ENCODE measurements around the gene CSRP1.

The CSRP1 gene

DNA sequence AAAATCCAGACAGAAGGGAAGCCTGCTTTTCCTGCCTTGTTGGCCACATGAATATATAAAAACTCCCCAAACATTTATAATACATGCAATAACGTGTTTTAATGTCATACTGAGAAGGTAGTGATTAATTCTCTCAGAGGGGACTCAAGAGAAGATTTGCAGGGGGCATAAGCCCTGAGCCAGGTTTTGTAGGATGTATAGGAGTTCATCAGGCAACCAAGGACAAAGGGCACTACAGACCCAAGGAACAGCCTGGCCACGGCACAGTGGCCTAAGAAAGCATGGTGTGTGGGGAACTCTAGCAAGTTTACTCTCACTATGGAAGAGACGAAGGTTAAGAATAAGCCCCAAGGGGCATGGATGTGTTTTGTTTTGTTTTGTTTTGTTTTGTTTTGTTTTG, 70.0 kb downstream of the CSRP1 start:
- TF ChIP-seq, protein P1, sequence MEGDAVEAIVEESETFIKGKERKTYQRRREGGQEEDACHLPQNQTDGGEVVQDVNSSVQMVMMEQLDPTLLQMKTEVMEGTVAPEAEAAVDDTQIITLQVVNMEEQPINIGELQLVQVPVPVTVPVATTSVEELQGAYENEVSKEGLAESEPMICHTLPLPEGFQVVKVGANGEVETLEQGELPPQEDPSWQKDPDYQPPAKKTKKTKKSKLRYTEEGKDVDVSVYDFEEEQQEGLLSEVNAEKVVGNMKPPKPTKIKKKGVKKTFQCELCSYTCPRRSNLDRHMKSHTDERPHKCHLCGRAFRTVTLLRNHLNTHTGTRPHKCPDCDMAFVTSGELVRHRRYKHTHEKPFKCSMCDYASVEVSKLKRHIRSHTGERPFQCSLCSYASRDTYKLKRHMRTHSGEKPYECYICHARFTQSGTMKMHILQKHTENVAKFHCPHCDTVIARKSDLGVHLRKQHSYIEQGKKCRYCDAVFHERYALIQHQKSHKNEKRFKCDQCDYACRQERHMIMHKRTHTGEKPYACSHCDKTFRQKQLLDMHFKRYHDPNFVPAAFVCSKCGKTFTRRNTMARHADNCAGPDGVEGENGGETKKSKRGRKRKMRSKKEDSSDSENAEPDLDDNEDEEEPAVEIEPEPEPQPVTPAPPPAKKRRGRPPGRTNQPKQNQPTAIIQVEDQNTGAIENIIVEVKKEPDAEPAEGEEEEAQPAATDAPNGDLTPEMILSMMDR (conservative IDR thresholded peaks at IDR 0.05; ENCODE audit: low read depth): no peak

DNA sequence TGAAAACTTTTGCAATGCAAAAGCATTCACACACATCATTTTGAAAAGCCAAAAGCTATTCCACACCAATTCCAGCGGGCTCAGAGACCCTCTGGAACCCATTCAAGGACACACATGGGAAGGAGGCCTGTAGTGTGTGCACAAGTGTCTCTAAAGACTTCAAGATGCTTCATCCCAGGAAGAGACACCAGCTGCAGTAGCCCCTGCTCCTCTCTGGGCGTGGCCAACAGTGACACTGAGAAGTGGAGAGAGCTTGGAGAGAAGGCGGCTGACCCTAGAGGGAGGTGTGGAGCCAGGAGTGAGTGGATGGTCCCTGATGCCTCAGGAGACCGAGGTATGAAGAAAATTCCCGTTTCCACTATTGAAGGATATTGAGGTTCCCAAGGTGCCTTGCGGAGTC, 70.5 kb downstream of the CSRP1 start:
- ChIA-PET CTCF (interaction anchor here (0.6 to 4.4 kb wide), 20 partner anchors 10 to 1087 kb away, joined by 3 to 57 read pairs (median 7); partner anchors contain the start of genes PHLDA3 and TMEM9), POLR2A (ENCODE audit: low non-redundant PET) (interaction anchor here (0.8 kb wide), 2 partner anchors 25 to 100 kb away, joined by 3 to 4 read pairs; no protein-coding TSS in a partner anchor)
- TF ChIP-seq, protein P1 (conservative IDR thresholded peaks at IDR 0.05; ENCODE audit: low read depth): no peak
- H3K27ac ChIP-seq: no peak overlapping the region
- DNase-seq (ENCODE audit: low spot score): no peak

More for the DNA sequence above, 70.0 kb downstream of the CSRP1 start:
- POLR2A ChIA-PET (ENCODE audit: low non-redundant PET): no interaction called here
- CTCF ChIA-PET: interaction anchor here (0.6 to 2.0 kb wide), 9 partner anchors 19 to 1087 kb away, joined by 4 to 29 read pairs (median 7); partner anchors contain the start of genes PHLDA3 and TMEM9
- no peak overlapping the region for H3K27ac ChIP-seq
- no peak for DNase-seq (ENCODE audit: low spot score)

DNA sequence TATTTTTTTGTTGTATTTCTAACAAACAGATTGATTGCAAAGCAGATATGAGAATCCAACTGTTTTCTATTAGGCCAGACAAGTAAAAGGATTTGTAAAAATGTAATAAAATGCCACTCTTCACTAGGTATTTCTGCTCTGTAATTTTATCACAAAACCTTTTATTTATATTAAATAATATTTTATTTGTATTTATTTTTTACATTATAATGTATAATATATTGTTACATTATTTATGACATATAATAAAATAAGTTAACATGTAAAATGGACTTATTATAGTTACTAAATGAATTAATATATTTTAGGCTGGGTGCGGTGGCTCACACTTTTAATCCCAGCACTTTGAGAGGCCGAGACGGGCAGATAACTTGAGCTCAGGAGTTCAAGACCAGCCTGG, 72.7 kb downstream of the CSRP1 start:
- ChIA-PET POLR2A (ENCODE audit: low non-redundant PET) (interaction anchor here (0.8 kb wide), 1 partner anchor 34 kb away, joined by 3 read pairs; no protein-coding TSS in a partner anchor), CTCF (interaction anchor here (1.2 to 4.4 kb wide), 2 partner anchors 12 to 48 kb away, joined by 3 to 57 read pairs; no protein-coding TSS in a partner anchor)
- no peak for DNase-seq (ENCODE audit: low spot score)
- TF ChIP-seq, protein P1 (conservative IDR thresholded peaks at IDR 0.05; ENCODE audit: low read depth): no peak
- H3K27ac ChIP-seq: no peak overlapping the region

DNA sequence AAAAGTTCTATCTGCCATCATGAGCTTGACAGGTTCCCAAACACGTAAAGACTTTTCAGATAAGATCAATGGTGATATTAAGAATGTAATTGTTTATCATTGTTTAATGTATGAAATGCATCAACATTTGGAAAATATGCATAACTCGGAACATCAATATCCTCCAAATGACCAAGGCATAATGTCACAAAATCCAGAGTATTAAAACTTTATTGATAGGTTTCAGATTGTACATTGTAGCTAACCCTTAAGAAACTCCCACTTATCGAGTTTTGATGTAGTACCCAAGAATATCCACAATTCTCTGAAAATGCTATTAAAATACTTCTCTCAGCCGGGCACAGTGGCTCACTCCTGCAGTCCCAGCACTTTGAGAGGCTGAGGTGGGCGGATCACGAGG, 73.3 kb downstream of the CSRP1 start:
- DNase-seq (ENCODE audit: low spot score): no peak
- TF ChIP-seq, protein P1 (conservative IDR thresholded peaks at IDR 0.05; ENCODE audit: low read depth): no peak
- ChIA-PET POLR2A (ENCODE audit: low non-redundant PET) (interaction anchor here (0.7 kb wide), 1 partner anchor 33 kb away, joined by 10 read pairs; no protein-coding TSS in a partner anchor), CTCF (interaction anchor here (1.2 to 4.4 kb wide), 2 partner anchors 13 to 48 kb away, joined by 3 to 57 read pairs; no protein-coding TSS in a partner anchor)
- H3K27ac ChIP-seq: no peak overlapping the region
